Sigmoid colon (tissue), 7 donors: ENCODE results near the gene GCM1. TPM values are rescaled to one million over a fixed set of nuclear protein-coding genes. Genes with fewer than 3 reads are reported as not detected.
A peak's percentile ranks its signal among the peaks of the same experiment; 100 is the strongest.
"Not testable (repeated sequence)": the region's sequence is repeated elsewhere in the genome, so short reads cannot be mapped to it uniquely, and the experiment has no call there.

Experiments used
- DNase-seq: peaks from one replicate; pipeline ENCODE4 v3.0.0-alpha.2; 2019
- H3K27ac ChIP-seq, 4 donors: fragments of 200-600 bp; sonication (generic); one replicate each; pipeline ENCODE4 v1.5.1; 2016 to 2019; ENCODE audit warnings: mild to moderate bottlenecking in 1 of 4
- H3K27me3 ChIP-seq, 3 donors: fragments of 200-600 bp; sonication (generic); one replicate each; pipeline ENCODE4 v1.5.1; 2019; ENCODE audit warnings: mild to moderate bottlenecking in 1 of 3
- H3K36me3 ChIP-seq, 4 donors: fragments of 200-600 bp; sonication (generic); one replicate each; pipeline ENCODE4 v1.5.1; 2016 to 2019
- H3K4me1 ChIP-seq, 4 donors: fragments of 200-600 bp; sonication (generic); one replicate each; pipeline ENCODE4 v1.5.1; 2017 to 2019
- H3K4me3 ChIP-seq, 4 donors: fragments of 200-600 bp; sonication (generic); one replicate each; pipeline ENCODE4 v1.5.1; 2017 to 2019; ENCODE audit warnings: mild to moderate bottlenecking in 2 of 4, moderate library complexity in 1 of 4
- H3K9me3 ChIP-seq, 4 donors: fragments of 200-600 bp in 3 of 4; sonication (generic) in 3 of 4; one replicate each; pipeline versions ENCODE4 v1.5.1 to v1.6.1; 2013 to 2019
- CTCF ChIP-seq, 4 experiments: fragments of 450-650 bp in 3 of 4; fragments of 200-600 bp in 1 of 4; IDR thresholded peaks; one replicate each; pipeline ENCODE4 v1.5.1; 2016 to 2019; ENCODE audit warnings: antibody characterized with exemption in 4 of 4, mild to moderate bottlenecking in 3 of 4, moderate library complexity in 2 of 4
- EP300 ChIP-seq, 4 donors: sonication (generic); formaldehyde crosslinking; IDR thresholded peaks; one replicate each; pipeline ENCODE4 v1.6.1; 2017; ENCODE audit warnings: antibody characterized with exemption in 4 of 4
- POLR2A ChIP-seq, 2 donors: fragments of 450-650 bp; IDR thresholded peaks; one replicate each; pipeline ENCODE4 v1.6.1; 2016; ENCODE audit warnings: antibody characterized with exemption in 2 of 2, mild to moderate bottlenecking in 2 of 2, moderate library complexity in 2 of 2
- POLR2AphosphoS5 ChIP-seq, 4 donors: sonication (generic); formaldehyde crosslinking; IDR thresholded peaks; one replicate each; pipeline ENCODE4 v1.6.1; 2017; ENCODE audit warnings: antibody characterized with exemption in 4 of 4
- WGBS, 2 donors: extraction: QIAGEN DNeasy Blood & Tissue Kit; methylation state at CpG; one replicate each; pipeline ENCODE4 v1.1.7; 2013; 5-methylcytosine and 5-hydroxymethylcytosine counted together
- intact Hi-C: fragments of 100-400 bp; cut with DNase I; formaldehyde crosslinking; loops from one replicate; pipeline ENCODE4 v1.15.1; 2023
- polyA plus RNA-seq, 3 donors: library from polyadenylated mRNA; stranded (reverse); fragments of 200-250 nt; gene quantifications; one replicate each; pipeline ENCODE4 v1.2.3, GENCODE V29; 2013
- total RNA-seq, 4 donors: library from RNA; depleted of rRNA; stranded (reverse); fragments of >200 nt; gene quantifications; one replicate each; pipeline ENCODE4 v1.1.0, GENCODE V29; 2016
- donor health status: healthy with polysubstance abuse.
- donor health status: Bipolar disorder and iron deficiency.
- donor health status: healthy.

The GCM1 gene
- total and polyA plus RNA-seq, 7 donors, result 0.09 TPM; not detected in 6

- TF ChIP-seq POLR2A (IDR thresholded peaks at IDR 0.05) (no peak), CTCF (IDR thresholded peaks at IDR 0.05) (no peak), EP300 (IDR thresholded peaks at IDR 0.05) (no peak), POLR2AphosphoS5 (IDR thresholded peaks at IDR 0.05) (no peak)
- H3K27ac ChIP-seq, result peak overlapping the region in 2 of 4 donors; percentile 19 to 68
- H3K36me3 ChIP-seq, result no peaks in the 10 kb centered on the region
- no peaks in the 10 kb centered on the region for H3K27me3 ChIP-seq
- intact Hi-C loops, result no loop called here
- DNase-seq, result no peak
- H3K4me3 ChIP-seq, result no peak overlapping the region
- peaks cover 0 to 25% (median 15%) of the 10 kb centered on the region in 4 donors for H3K4me1 ChIP-seq
- H3K9me3 ChIP-seq, result no peaks in the 10 kb centered on the region
- 91 to 92% methylated on average over 4 of the region's 4 CpGs for WGBS, 2 donors
These were observed 20.1 kb upstream of the GCM1 start for GRCh38 chr6:53168516-53169267.

- no peak for DNase-seq
- peaks cover 0 to 35% (median 26%) of the 10 kb centered on the region in 4 donors for H3K4me1 ChIP-seq
- H3K4me3 ChIP-seq, result no peak overlapping the region
- no peaks in the 10 kb centered on the region for H3K27me3 ChIP-seq
- 84 to 92% methylated on average over 4 of the region's 4 CpGs for WGBS, 2 donors
- no peak for TF ChIP-seq POLR2AphosphoS5 (IDR thresholded peaks at IDR 0.05)
- TF ChIP-seq POLR2A (IDR thresholded peaks at IDR 0.05), result no peak
- TF ChIP-seq EP300 (IDR thresholded peaks at IDR 0.05), result no peak
- TF ChIP-seq CTCF (IDR thresholded peaks at IDR 0.05), result no peak
- no peaks in the 10 kb centered on the region for H3K9me3 ChIP-seq
- peak overlapping the region; percentile 23 to 68 (median 48) for H3K27ac ChIP-seq
- intact Hi-C loops, result no loop called here
- H3K36me3 ChIP-seq, result no peaks in the 10 kb centered on the region
These were observed 16.7 kb upstream of the GCM1 start for GRCh38 chr6:53165293-53165692.

GRCh38 chr6:53162606-53163005 is 14.0 kb upstream of the GCM1 start:
- no peaks in the 10 kb centered on the region for H3K9me3 ChIP-seq
- DNase-seq, result no peak
- H3K4me3 ChIP-seq, result no peak overlapping the region
- intact Hi-C loops, result no loop called here
- WGBS, 2 donors, result 46 to 76% methylated on average over 1 of the region's 1 CpG
- H3K36me3 ChIP-seq, result no peaks in the 10 kb centered on the region
- peak overlapping the region in 2 of 4 donors; percentile 53 to 64 for H3K27ac ChIP-seq
- H3K4me1 ChIP-seq, result peaks cover 0 to 33% (median 20%) of the 10 kb centered on the region in 4 donors
- no peak for TF ChIP-seq POLR2AphosphoS5 (IDR thresholded peaks at IDR 0.05)
- H3K27me3 ChIP-seq, result no peaks in the 10 kb centered on the region

GRCh38 chr6:53161481-53162009 is 12.9 kb upstream of the GCM1 start:
- 37 to 75% methylated on average over 3 of the region's 3 CpGs for WGBS, 2 donors
- TF ChIP-seq EP300 (IDR thresholded peaks at IDR 0.05), result no peak
- no peak for TF ChIP-seq CTCF (IDR thresholded peaks at IDR 0.05)
- no peak for TF ChIP-seq POLR2AphosphoS5 (IDR thresholded peaks at IDR 0.05)
- TF ChIP-seq POLR2A (IDR thresholded peaks at IDR 0.05), result no peak
- no peak for DNase-seq
- no peak overlapping the region for H3K4me3 ChIP-seq
- H3K36me3 ChIP-seq, result no peaks in the 10 kb centered on the region
- peaks cover 0 to 32% (median 17%) of the 10 kb centered on the region in 4 donors for H3K4me1 ChIP-seq
- intact Hi-C loops, result loop anchor here (2.0 kb wide), 1 partner anchor 19 kb away; no protein-coding TSS in a partner anchor
- peak overlapping the region in 3 of 4 donors; percentile 5 to 64 (median 53) for H3K27ac ChIP-seq
- no peaks in the 10 kb centered on the region for H3K27me3 ChIP-seq
- H3K9me3 ChIP-seq, result no peaks in the 10 kb centered on the region

- no peaks in the 10 kb centered on the region for H3K27me3 ChIP-seq
- no peaks in the 10 kb centered on the region for H3K9me3 ChIP-seq
- TF ChIP-seq POLR2A (IDR thresholded peaks at IDR 0.05), result no peak
- TF ChIP-seq CTCF (IDR thresholded peaks at IDR 0.05), result no peak
- no peak for TF ChIP-seq EP300 (IDR thresholded peaks at IDR 0.05)
- TF ChIP-seq POLR2AphosphoS5 (IDR thresholded peaks at IDR 0.05), result no peak
- intact Hi-C loops, result no loop called here
- WGBS, 2 donors, result 44 to 71% methylated on average over 2 of the region's 2 CpGs
- no peak for DNase-seq
- H3K4me3 ChIP-seq, result no peak overlapping the region
- no peak overlapping the region for H3K27ac ChIP-seq
- peaks cover 0 to 18% (median 8%) of the 10 kb centered on the region in 4 donors for H3K4me1 ChIP-seq
- H3K36me3 ChIP-seq, result no peaks in the 10 kb centered on the region
These were observed 10.9 kb upstream of the GCM1 start for GRCh38 chr6:53159558-53159957.

GRCh38 chr6:53158076-53158475 is 9.4 kb upstream of the GCM1 start:
- intact Hi-C loops, H3K36me3 ChIP-seq, H3K4me3 ChIP-seq, H3K9me3 ChIP-seq, DNase-seq, H3K27me3 ChIP-seq, H3K27ac ChIP-seq: not testable (repeated sequence)
- peaks cover 0 to 18% (median 8%) of the 10 kb centered on the region in 4 donors for H3K4me1 ChIP-seq
- 92 to 95% methylated on average over 6 of the region's 6 CpGs for WGBS, 2 donors

- H3K27ac ChIP-seq, H3K4me1 ChIP-seq: not testable (repeated sequence)
These were observed 6.6 kb upstream of the GCM1 start for GRCh38 chr6:53155279-53155678.

More at GRCh38 chr6:53155279-53155678, 6.6 kb upstream of the GCM1 start:
- DNase-seq, intact Hi-C loops, H3K27me3 ChIP-seq, H3K4me3 ChIP-seq, H3K36me3 ChIP-seq, H3K9me3 ChIP-seq: not testable (repeated sequence)
- WGBS, 2 donors, result 91 to 93% methylated on average over 4 of the region's 4 CpGs
